GM12864 (cell line): ENCODE data around the gene DEPP1.

Experiments
- DNase-seq: peaks from one replicate; pipeline ENCODE4 v3.0.0-alpha.2; 2011; ENCODE audit warnings: low read depth
- H3K4me3 ChIP-seq: 2 replicates; pipeline ENCODE4 v1.5.1; 2011; ENCODE audit warnings: mild to moderate bottlenecking, low read depth, low read length, control low read depth
- TF ChIP-seq, protein P1 (sequence below): IDR thresholded peaks from 2 replicates; pipeline ENCODE4 v1.5.1; 2011; ENCODE audit warnings: low read depth, mild to moderate bottlenecking, moderate library complexity, low read length, control low read depth, inconsistent platforms; ENCODE audit errors: missing control alignments

Gene DEPP1

GRCh38 chr10:44988957-44989585, 10.5 kb upstream of the DEPP1 start:
- TF ChIP-seq, protein P1, sequence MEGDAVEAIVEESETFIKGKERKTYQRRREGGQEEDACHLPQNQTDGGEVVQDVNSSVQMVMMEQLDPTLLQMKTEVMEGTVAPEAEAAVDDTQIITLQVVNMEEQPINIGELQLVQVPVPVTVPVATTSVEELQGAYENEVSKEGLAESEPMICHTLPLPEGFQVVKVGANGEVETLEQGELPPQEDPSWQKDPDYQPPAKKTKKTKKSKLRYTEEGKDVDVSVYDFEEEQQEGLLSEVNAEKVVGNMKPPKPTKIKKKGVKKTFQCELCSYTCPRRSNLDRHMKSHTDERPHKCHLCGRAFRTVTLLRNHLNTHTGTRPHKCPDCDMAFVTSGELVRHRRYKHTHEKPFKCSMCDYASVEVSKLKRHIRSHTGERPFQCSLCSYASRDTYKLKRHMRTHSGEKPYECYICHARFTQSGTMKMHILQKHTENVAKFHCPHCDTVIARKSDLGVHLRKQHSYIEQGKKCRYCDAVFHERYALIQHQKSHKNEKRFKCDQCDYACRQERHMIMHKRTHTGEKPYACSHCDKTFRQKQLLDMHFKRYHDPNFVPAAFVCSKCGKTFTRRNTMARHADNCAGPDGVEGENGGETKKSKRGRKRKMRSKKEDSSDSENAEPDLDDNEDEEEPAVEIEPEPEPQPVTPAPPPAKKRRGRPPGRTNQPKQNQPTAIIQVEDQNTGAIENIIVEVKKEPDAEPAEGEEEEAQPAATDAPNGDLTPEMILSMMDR, result no peak
- DNase-seq, result no peak
- no peak overlapping the region for H3K4me3 ChIP-seq

GRCh38 chr10:44986670-44987069, 8.1 kb upstream of the DEPP1 start:
- TF ChIP-seq, protein P1, result no peak
- DNase-seq, result no peak
- no peak overlapping the region for H3K4me3 ChIP-seq

DNA sequence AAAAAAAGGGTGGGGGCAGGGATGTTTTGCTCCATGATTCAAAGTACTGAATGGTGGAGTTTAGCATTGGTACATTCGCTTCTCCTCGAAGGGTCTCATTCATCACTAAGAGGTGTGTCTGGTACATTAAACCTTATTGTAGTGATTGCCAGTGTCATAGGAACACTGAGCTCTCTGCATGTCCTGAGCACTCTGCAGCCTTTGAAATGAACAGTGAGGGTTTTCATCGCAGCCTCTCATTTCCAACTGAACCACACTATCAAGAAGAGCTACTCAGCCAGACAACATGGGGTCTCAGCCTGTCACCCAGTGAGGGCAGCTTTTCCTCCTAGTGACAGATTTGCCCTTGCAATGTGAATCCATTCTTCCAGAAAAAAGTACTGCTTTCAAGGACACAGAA, 7.6 kb upstream of the DEPP1 start:
- TF ChIP-seq, protein P1, result no peak
- H3K4me3 ChIP-seq, result no peak overlapping the region
- DNase-seq, result no peak

DNA sequence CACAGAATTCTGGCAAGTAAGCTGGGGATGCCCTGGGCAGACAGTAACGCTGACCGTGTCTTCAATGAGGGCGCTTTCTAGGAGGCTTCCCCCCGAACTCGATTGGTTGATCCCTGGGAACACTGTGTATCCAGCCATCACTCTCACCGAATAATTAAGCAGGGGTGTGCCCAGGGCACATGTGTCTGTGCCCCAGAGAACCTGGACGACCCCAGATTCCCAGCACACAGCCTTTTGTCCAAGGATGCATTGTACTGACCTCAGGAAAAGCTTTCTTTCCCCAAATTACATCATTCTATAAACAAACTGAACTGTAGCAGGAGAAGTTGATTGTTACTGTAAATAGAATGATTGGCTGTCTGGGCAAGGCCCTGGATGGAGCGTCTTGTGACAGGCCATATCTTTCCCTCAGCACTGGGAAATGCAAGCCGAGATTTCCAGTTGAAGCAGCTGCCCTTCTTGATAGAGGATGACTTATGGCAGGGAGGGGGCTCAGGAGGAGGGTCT, 6.6 kb upstream of the DEPP1 start:
- TF ChIP-seq, protein P1, result no peak
- no peak overlapping the region for H3K4me3 ChIP-seq
- DNase-seq, result no peak

DNA sequence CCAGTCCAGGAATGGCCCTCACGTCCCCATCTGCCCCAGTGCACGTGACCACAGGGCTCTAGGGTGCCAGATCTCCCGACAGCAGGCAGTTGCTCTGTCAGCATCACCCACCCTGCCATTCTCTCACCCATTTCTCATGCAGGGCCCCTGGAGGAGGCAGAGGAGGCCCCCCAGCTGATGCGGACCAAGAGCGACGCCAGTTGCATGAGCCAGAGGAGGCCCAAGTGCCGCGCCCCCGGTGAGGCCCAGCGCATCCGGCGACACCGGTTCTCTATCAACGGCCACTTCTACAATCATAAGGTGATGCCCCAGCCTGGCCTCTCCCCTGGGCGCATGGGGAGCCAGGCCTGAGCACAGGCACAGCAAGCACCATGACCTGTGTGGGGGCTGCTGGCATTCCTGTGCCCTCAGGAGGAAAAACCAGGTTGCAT, 6.1 kb upstream of the DEPP1 start:
- no peak for DNase-seq
- H3K4me3 ChIP-seq, result no peak overlapping the region
- TF ChIP-seq, protein P1, result no peak

GRCh38 chr10:44983895-44984278, 5.3 kb upstream of the DEPP1 start:
- DNase-seq, result no peak
- TF ChIP-seq, protein P1, result no peak
- H3K4me3 ChIP-seq, result no peak overlapping the region
